Measurements from ENCODE around the gene MAP2K2. TPM values are rescaled to one million over a fixed set of nuclear protein-coding genes. Genes with fewer than 3 reads are reported as not detected.
"Not testable (repeated sequence)": the region's sequence is repeated elsewhere in the genome, so short reads cannot be mapped to it uniquely, and the experiment has no call there.

Gene MAP2K2
- total RNA-seq, 1 experiment from 2014 or later = 171 TPM

GRCh38 chr19:4130744-4131438 lies 7.0 kb upstream of the MAP2K2 start:
- DNase-seq (ENCODE audit: unreplicated experiment) = peak; percentile 78
- Mint-ChIP-seq H3K36me3 (ENCODE audit: insufficient read depth, unreplicated experiment) (no peaks in the 10 kb centered on the region), H3K4me3 (ENCODE audit: unreplicated experiment) (peak overlapping the region; percentile 44), H3K9me3 (ENCODE audit: unreplicated experiment) (no peaks in the 10 kb centered on the region), H3K27ac (ENCODE audit: low read depth, unreplicated experiment) (peak overlapping the region; percentile 61), H3K4me1 (ENCODE audit: insufficient read depth, unreplicated experiment) (peaks cover 9% of the 10 kb centered on the region), H3K27me3 (ENCODE audit: insufficient read depth, unreplicated experiment) (no peaks in the 10 kb centered on the region)
- intact Hi-C loops (cut with micrococcal nuclease) = loop anchor here (10.0 kb wide), 1 partner anchor 56 kb away; no protein-coding TSS in a partner anchor
- POLR2A ChIA-PET = interaction anchor here (0.6 to 1.8 kb wide), 7 partner anchors 9 to 160 kb away, joined by 3 to 6 read pairs (median 4); partner anchors contain the start of gene DAPK3
- CTCF ChIA-PET = interaction anchor here (0.6 to 1.8 kb wide), 3 partner anchors 9 to 1344 kb away, joined by 3 to 15 read pairs (median 3); no protein-coding TSS in a partner anchor
- TF ChIP-seq CTCF (IDR thresholded peaks at IDR 0.05; ENCODE audit: unreplicated experiment) = no peak
- BruUV-seq (replicated peaks) = no TSS peak

- CTCF ChIA-PET = interaction anchor here (1.6 kb wide), 1 partner anchor 11 kb away, joined by 5 read pairs; no protein-coding TSS in a partner anchor
- POLR2A ChIA-PET = interaction anchor here (1.3 kb wide), 1 partner anchor 142 kb away, joined by 3 read pairs; no protein-coding TSS in a partner anchor
- DNase-seq (ENCODE audit: unreplicated experiment); BruUV-seq (replicated peaks); H3K36me3 Mint-ChIP-seq (ENCODE audit: insufficient read depth, unreplicated experiment); H3K4me1 Mint-ChIP-seq (ENCODE audit: insufficient read depth, unreplicated experiment); H3K9me3 Mint-ChIP-seq (ENCODE audit: unreplicated experiment); H3K4me3 Mint-ChIP-seq (ENCODE audit: unreplicated experiment); intact Hi-C loops (cut with micrococcal nuclease); H3K27ac Mint-ChIP-seq (ENCODE audit: low read depth, unreplicated experiment); H3K27me3 Mint-ChIP-seq (ENCODE audit: insufficient read depth, unreplicated experiment): not testable (repeated sequence)
Observed at GRCh38 chr19:4129050-4129449, 5.1 kb upstream of the MAP2K2 start.

- CTCF ChIA-PET = interaction anchor here (2.6 kb wide), 1 partner anchor 13 kb away, joined by 15 read pairs; no protein-coding TSS in a partner anchor
- H3K9me3 Mint-ChIP-seq (ENCODE audit: unreplicated experiment); DNase-seq (ENCODE audit: unreplicated experiment); intact Hi-C loops (cut with micrococcal nuclease); BruUV-seq (replicated peaks); H3K4me3 Mint-ChIP-seq (ENCODE audit: unreplicated experiment); H3K27ac Mint-ChIP-seq (ENCODE audit: low read depth, unreplicated experiment); H3K27me3 Mint-ChIP-seq (ENCODE audit: insufficient read depth, unreplicated experiment); H3K36me3 Mint-ChIP-seq (ENCODE audit: insufficient read depth, unreplicated experiment); POLR2A ChIA-PET: not testable (repeated sequence)
- peaks cover 18% of the 10 kb centered on the region for H3K4me1 Mint-ChIP-seq (ENCODE audit: insufficient read depth, unreplicated experiment)
Observed at GRCh38 chr19:4127322-4127721, 3.4 kb upstream of the MAP2K2 start.

- Mint-ChIP-seq H3K4me3 (ENCODE audit: unreplicated experiment) (peak overlapping the region; percentile 65), H3K4me1 (ENCODE audit: insufficient read depth, unreplicated experiment) (peaks cover 17% of the 10 kb centered on the region), H3K27me3 (ENCODE audit: insufficient read depth, unreplicated experiment) (no peaks in the 10 kb centered on the region), H3K36me3 (ENCODE audit: insufficient read depth, unreplicated experiment) (peaks cover 12% of the 10 kb centered on the region), H3K9me3 (ENCODE audit: unreplicated experiment) (no peaks in the 10 kb centered on the region), H3K27ac (ENCODE audit: low read depth, unreplicated experiment) (peak overlapping the region; percentile 96)
- ChIA-PET POLR2A (interaction anchor here (0.6 to 1.0 kb wide), 3 partner anchors 35 to 347 kb away, joined by 3 to 4 read pairs (median 3); no protein-coding TSS in a partner anchor), CTCF (no interaction called here)
- intact Hi-C loops (cut with micrococcal nuclease) = no loop called here
- TF ChIP-seq CTCF (IDR thresholded peaks at IDR 0.05; ENCODE audit: unreplicated experiment) = no peak
- no TSS peak for BruUV-seq (replicated peaks)
- DNase-seq (ENCODE audit: unreplicated experiment) = no peak
Observed at GRCh38 chr19:4124638-4125037, 716 bp upstream of the MAP2K2 start.

- H3K36me3 Mint-ChIP-seq (ENCODE audit: insufficient read depth, unreplicated experiment) = peaks cover 28% of the 10 kb centered on the region
- H3K4me3 Mint-ChIP-seq (ENCODE audit: unreplicated experiment) = peak overlapping the region; percentile 86
- no peaks in the 10 kb centered on the region for H3K27me3 Mint-ChIP-seq (ENCODE audit: insufficient read depth, unreplicated experiment)
- peaks cover 17% of the 10 kb centered on the region for H3K4me1 Mint-ChIP-seq (ENCODE audit: insufficient read depth, unreplicated experiment)
- H3K27ac Mint-ChIP-seq (ENCODE audit: low read depth, unreplicated experiment) = peak overlapping the region; percentile 96
- no TSS peak for BruUV-seq (replicated peaks)
- ChIA-PET POLR2A (no interaction called here), CTCF (no interaction called here)
- TF ChIP-seq CTCF (IDR thresholded peaks at IDR 0.05; ENCODE audit: unreplicated experiment) = no peak
- DNase-seq (ENCODE audit: unreplicated experiment) = no peak
- intact Hi-C loops (cut with micrococcal nuclease) = no loop called here
- no peaks in the 10 kb centered on the region for H3K9me3 Mint-ChIP-seq (ENCODE audit: unreplicated experiment)
Observed at GRCh38 chr19:4122480-4122879, 1.4 kb downstream of the MAP2K2 start.

Data from MCF 10A (cell line).